NCI-H524 (cell line): Measurements from ENCODE around the gene TM4SF18.
"Not testable (repeated sequence)": the region's sequence is repeated elsewhere in the genome, so short reads cannot be mapped to it uniquely, and the experiment has no call there.

Experiments
- DNase-seq, 2 experiments: peaks; one replicate each; lab custom pipeline; 2025; lab: John Stamatoyannopoulos, UW

Gene TM4SF18

DNA sequence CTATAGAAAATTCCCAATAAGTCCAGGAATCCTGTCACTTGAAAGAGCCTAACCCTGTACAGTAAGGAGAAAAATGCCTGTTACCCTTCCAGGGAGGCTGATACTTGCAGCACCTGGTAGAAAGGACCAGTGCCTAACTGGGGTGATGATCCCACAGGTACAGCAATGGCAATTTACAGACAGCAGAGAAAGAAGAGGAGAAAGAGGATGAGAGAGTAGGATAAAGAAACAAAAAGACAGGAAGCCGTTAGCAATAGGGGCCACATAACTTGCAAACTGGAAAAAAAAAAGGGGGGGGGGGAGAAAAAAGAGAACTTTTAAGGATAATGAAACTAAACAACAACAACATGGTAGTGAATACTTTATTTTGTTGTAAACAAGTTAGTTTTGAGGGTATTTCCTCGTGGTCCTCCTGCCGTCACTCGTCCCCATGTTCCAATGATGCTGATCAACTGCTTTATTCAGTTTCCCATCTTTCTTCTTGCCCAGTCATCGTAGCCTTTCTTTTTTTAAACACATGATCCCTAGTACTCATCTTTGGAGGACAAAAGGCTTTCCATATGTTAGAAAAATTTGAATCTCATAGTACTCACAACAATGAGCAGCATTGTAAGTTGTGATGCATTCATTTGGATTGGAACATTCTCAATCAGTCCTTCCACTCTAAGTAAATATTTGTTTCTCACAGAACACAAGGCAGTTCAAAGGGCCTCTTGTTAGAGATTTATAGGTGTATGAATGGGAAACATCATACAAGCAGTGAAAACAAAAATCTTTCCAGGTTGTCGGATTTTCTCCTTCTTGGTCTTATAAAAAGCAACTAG lies 35.5 kb upstream of the TM4SF18 start:
- DNase-seq, result no peak

GRCh38 chr3:149368201-149368673 lies 34.8 kb upstream of the TM4SF18 start:
- DNase-seq, result no peak

GRCh38 chr3:149366941-149367840 lies 33.8 kb upstream of the TM4SF18 start:
- DNase-seq, result no peak

- DNase-seq, result no peak
These were observed 32.6 kb upstream of the TM4SF18 start for GRCh38 chr3:149366031-149366430.

- DNase-seq, result no peak
These were observed 31.2 kb upstream of the TM4SF18 start for GRCh38 chr3:149364624-149365023.

DNA sequence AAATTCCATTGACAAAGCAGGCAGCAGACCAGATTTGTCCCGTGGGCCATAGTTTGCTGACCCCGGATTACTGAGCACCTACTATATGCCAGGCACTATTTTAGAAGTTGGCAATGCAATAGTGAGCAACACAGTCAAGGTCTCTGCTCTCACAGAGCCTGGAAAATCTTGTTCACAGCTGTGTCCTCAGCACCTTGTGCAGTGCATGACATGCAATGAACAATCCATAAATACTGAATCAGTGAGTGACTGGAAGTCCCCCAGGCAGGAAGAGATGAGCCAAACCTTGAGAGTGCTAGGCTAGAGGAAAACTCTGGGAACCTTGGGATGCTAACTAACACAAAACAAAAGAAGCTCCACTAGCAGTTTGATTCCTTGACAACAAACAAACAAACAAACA lies 29.6 kb upstream of the TM4SF18 start:
- no peak for DNase-seq

GRCh38 chr3:149362366-149362765 lies 28.9 kb upstream of the TM4SF18 start:
- DNase-seq, result no peak

GRCh38 chr3:149356630-149357029 lies 23.2 kb upstream of the TM4SF18 start:
- no peak for DNase-seq

- no peak for DNase-seq
These were observed 22.7 kb upstream of the TM4SF18 start for GRCh38 chr3:149356044-149356592.

DNA sequence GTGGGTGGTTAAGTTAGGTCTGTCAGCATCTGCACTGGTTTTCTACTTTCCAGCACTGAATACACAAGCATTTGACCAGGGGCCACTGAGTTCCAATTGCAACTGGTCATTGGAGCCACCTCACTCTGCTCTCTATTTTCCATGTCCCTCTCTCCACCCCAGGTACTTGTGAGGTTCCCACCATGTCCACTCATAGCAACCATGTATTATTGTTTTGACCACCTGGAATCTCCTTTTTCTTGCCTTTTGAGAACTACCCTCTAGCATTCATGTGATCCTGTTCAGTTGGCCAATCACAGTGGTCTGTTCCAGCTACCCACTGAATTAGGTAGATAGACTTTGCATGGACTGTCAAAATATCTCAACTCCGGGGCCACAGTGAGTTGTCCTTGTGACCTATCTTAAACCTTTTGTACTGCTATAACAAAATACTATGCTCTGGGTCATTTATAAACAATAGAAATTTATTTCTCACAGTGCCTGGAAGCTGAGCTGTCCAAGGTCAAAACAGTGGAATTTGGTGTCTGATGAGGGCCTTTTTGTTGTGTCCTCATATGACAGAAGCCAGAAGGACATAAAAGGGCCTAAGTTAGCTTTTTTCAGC lies 20.2 kb upstream of the TM4SF18 start:
- no peak for DNase-seq

GRCh38 chr3:149352556-149352955 lies 19.1 kb upstream of the TM4SF18 start:
- peak; percentile 40 to 63 for DNase-seq

- peak; percentile 43 to 46 for DNase-seq
These were observed 10.5 kb upstream of the TM4SF18 start for GRCh38 chr3:149343951-149344350.

- DNase-seq, result no peak
These were observed 9.3 kb upstream of the TM4SF18 start for GRCh38 chr3:149342413-149343380.

GRCh38 chr3:149340310-149340933 lies 7.0 kb upstream of the TM4SF18 start:
- DNase-seq, result no peak

DNA sequence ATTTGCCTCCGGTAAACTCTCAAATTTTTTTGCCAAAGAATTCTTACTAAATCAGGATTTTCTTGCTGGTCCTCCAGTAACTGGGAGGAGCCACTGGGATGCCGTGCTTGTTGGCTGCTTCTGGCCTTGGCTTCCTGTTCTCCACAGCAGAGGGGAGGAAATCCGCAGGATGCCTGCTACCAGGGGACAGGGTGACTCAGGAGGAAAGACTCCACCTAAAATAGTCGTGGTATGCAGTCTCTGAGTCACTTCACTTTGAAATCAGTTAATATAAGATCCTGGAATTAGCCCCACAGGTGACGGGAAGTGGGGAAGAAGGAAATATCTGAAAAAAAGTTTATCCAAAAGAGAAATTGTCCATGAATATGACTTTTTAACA lies 6.5 kb upstream of the TM4SF18 start:
- DNase-seq, result no peak

DNA sequence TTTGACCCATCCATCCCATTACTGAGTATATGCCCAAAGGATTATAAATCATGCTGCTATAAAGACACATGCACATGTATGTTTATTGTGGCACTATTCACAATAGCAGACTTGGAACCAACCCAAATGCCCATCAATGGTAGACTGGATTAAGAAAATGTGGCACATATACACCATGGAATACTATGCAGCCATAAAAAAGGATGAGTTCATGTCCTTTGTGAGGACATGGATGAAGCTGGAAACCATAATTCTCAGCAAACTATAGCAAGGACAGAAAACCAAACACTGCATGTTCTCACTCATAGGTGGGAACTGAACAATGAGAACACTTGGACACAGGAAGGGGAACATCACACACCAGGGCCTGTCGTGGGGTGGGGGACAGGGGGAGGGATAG lies 4.0 kb upstream of the TM4SF18 start:
- DNase-seq, result not testable (repeated sequence)

GRCh38 chr3:149336925-149337324 lies 3.5 kb upstream of the TM4SF18 start:
- no peak for DNase-seq

DNA sequence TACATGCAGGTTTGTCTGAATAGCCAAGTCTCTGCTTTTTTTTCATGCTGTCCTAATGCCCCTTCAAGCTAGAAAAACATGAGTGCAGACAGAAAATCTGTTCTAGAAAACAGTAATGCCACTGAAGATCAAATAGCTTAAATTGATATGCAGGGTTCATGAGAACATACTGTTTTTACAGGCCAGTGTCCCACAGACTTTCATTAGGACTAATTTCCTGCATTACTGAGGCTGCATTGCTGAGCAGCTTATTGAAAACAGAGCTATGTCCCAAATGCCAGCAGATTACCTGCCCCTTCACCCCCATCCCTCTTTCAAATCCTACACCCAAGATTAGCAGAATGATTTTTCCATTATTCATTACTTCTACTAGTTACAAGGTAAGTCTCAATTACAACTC lies 665 bp downstream of the TM4SF18 start:
- DNase-seq, result no peak

- DNase-seq, result no peak
These were observed 1.1 kb downstream of the TM4SF18 start for GRCh38 chr3:149332227-149332765.

GRCh38 chr3:149331396-149331795 lies 2.0 kb downstream of the TM4SF18 start:
- DNase-seq, result no peak
